ENCODE data around the gene CDH5. TPM values are rescaled to one million over a fixed set of nuclear protein-coding genes. Genes with fewer than 3 reads are reported as not detected.

CDH5 gene
- total RNA-seq, 4 donors from 2014 or later: 56.0 to 90.0 (median 67.2) TPM

GRCh38 chr16:66369055-66369592 is 2.6 kb downstream of the CDH5 start:
- H3K36me3 ChIP-seq: no peaks in the 10 kb centered on the region
- DNase-seq: no peak
- peak overlapping the region in 2 of 3 donors; percentile 30 to 67 for H3K27ac ChIP-seq
- 69 to 75% methylated on average over 4 to 5 of the region's 5 CpGs for WGBS, 2 donors
- TF ChIP-seq CTCF (IDR thresholded peaks at IDR 0.05) (no peak), POLR2A (IDR thresholded peaks at IDR 0.05) (no peak)
- no peaks in the 10 kb centered on the region for H3K27me3 ChIP-seq
- intact Hi-C loops (cut with DNase I): no loop called here
- peaks cover 0 to 29% of the 10 kb centered on the region in 2 donors for H3K4me1 ChIP-seq
- no peak overlapping the region for H3K4me3 ChIP-seq (replicated peaks in 1 of 3)
- H3K9me3 ChIP-seq: no peaks in the 10 kb centered on the region

- no peak overlapping the region for H3K27ac ChIP-seq
- no peak overlapping the region for H3K4me3 ChIP-seq (replicated peaks in 1 of 3)
- peaks cover 0 to 13% of the 10 kb centered on the region in 2 donors for H3K4me1 ChIP-seq
- no peak for DNase-seq
- no peaks in the 10 kb centered on the region for H3K27me3 ChIP-seq
- TF ChIP-seq POLR2A (IDR thresholded peaks at IDR 0.05) (no peak), CTCF (IDR thresholded peaks at IDR 0.05) (no peak)
- WGBS, 2 donors: 73 to 74% methylated on average over 6 to 9 of the region's 9 CpGs
- intact Hi-C loops (cut with DNase I): no loop called here
- no peaks in the 10 kb centered on the region for H3K36me3 ChIP-seq
- H3K9me3 ChIP-seq: no peaks in the 10 kb centered on the region
These were observed 4.5 kb downstream of the CDH5 start for GRCh38 chr16:66370786-66371684.

GRCh38 chr16:66372078-66372897 is 5.8 kb downstream of the CDH5 start:
- TF ChIP-seq CTCF (IDR thresholded peaks at IDR 0.05) (no peak), POLR2A (IDR thresholded peaks at IDR 0.05) (no peak)
- H3K27me3 ChIP-seq: no peaks in the 10 kb centered on the region
- H3K4me1 ChIP-seq: peaks cover 0 to 9% of the 10 kb centered on the region in 2 donors
- WGBS, 2 donors: 89% methylated on average over 10 to 15 of the region's 15 CpGs
- H3K27ac ChIP-seq: no peak overlapping the region
- H3K36me3 ChIP-seq: no peaks in the 10 kb centered on the region
- DNase-seq: no peak
- H3K9me3 ChIP-seq: no peaks in the 10 kb centered on the region
- intact Hi-C loops (cut with DNase I): no loop called here
- no peak overlapping the region for H3K4me3 ChIP-seq (replicated peaks in 1 of 3)

GRCh38 chr16:66372898-66373155 is 6.3 kb downstream of the CDH5 start:
- intact Hi-C loops (cut with DNase I): no loop called here
- Histone ChIP-seq H3K27me3 (no peaks in the 10 kb centered on the region), H3K27ac (no peak overlapping the region), H3K4me3 (replicated peaks in 1 of 3) (no peak overlapping the region), H3K4me1 (peaks cover 0 to 9% of the 10 kb centered on the region in 2 donors), H3K9me3 (no peaks in the 10 kb centered on the region), H3K36me3 (no peaks in the 10 kb centered on the region)
- 84 to 86% methylated on average over 4 of the region's 4 CpGs for WGBS, 2 donors
- DNase-seq: no peak
- TF ChIP-seq CTCF (IDR thresholded peaks at IDR 0.05) (no peak), POLR2A (IDR thresholded peaks at IDR 0.05) (no peak)
